DMS153 (cell line): ENCODE measurements around the gene GOLIM4.
"Not testable (repeated sequence)": the region's sequence is repeated elsewhere in the genome, so short reads cannot be mapped to it uniquely, and the experiment has no call there.

Source experiments
- DNase-seq: peaks from one replicate; lab custom pipeline; 2025; lab: John Stamatoyannopoulos, UW

GOLIM4 gene

DNA sequence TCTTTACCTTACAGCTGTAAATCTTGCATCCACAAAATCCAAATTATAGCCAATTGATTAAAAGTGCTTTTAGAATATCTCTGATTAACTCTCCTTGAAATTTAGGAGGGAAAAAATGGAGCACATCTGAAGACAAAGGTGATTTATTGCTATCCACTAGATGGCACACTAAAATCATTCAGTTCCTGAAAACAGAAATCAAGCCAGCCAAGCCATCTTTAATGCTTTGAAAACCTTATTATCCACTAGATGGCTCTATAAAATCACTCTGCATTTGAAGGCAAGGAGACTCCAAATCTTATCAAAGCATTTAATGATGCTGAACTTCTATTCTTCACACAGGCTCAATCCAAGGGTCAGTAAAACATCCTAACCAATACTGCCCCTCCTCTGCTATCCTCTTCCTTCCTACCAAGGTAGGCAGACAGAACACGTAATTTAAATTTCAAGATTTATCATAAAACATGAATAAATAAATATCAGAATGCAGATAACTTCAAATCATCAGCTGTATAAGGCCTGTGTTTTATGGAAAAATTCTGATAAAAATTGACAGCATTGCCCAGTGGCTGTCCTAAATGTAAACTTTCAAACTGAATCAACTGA, 48.4 kb downstream of the GOLIM4 start:
- peak; percentile 81 for DNase-seq

DNA sequence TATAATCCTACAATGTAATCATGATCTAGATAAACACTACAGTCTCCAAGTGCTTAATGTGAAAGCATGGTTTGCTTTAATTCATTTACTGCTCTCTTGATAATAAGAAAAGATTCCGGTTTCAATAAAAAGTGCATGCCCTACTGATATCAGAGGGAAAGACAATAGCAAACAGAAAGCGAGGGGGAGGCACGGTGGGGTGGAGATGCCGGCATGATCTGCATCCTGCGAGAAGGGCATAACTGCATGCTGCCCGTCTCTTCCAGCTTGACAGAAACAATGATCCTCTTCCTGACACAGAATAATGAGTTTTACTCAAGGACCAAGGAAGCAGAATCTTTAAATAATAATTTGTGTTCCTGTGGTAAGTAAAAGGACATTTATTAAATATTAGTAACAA, 51.7 kb downstream of the GOLIM4 start:
- DNase-seq, result peak; percentile 47

DNA sequence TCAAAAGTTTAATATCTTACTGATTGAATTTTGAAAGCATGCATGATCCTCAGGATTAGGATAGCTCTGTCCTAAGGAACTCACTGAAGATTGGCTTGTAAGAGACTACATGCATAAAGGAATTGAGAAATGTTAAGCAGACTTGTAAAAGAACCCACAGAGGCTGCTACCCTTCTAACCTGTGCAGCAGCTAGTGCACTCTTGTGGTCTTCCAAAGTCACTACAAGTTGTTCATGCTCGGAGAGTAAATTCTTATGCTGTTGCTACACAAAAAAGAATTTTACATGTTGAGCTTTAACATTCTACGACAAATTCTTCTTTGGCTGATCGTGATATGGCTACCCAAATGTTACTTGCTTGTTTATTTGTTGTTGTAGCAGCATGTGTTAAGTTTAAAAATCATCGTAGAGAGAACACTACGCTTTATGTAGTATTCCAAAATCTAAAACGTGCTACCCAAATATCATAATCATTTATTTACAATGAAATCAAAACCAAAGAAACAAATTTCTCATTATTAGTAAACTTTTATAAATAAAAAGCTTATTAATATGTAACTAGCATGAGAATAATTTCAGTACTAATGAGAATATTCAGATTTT, 55.0 kb downstream of the GOLIM4 start:
- peak; percentile 62 for DNase-seq

DNA sequence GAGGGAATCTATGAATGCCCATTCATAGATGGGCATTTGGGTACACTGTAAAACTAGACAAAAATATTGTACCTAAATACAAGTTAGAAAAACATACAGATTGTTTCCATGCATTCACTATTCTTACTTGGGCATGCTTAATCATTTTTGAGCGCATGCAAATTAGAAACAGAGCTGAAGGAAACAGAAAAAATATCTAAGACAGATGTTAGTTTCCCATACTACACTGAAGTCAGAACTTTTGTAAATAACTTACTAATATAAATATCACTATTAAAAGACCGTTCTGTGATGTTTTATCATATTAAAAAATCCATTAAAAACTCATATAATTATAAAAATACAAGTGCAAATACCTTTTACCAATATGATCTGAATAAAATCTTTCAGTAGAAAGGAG, 58.7 kb downstream of the GOLIM4 start:
- DNase-seq, result no peak

DNA sequence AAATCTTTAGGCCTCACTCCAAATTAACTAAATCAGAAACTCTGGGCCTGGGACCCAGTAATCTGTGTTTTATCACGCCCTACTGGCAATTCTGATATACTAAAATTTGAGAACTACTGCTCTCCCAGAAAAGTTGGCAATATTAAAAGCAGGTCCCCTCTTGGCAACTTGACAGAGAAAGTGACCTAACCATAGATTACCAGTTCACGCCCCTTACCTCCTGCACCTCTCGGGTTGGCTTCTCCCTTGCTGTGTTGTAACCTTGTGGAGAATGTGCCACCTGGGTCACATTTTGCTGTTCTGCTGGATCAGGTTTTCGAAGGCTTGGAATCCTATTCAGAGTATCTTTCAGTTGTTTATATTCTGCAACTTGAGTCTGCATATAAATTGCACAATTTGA, 59.1 kb downstream of the GOLIM4 start:
- DNase-seq, result no peak

DNA sequence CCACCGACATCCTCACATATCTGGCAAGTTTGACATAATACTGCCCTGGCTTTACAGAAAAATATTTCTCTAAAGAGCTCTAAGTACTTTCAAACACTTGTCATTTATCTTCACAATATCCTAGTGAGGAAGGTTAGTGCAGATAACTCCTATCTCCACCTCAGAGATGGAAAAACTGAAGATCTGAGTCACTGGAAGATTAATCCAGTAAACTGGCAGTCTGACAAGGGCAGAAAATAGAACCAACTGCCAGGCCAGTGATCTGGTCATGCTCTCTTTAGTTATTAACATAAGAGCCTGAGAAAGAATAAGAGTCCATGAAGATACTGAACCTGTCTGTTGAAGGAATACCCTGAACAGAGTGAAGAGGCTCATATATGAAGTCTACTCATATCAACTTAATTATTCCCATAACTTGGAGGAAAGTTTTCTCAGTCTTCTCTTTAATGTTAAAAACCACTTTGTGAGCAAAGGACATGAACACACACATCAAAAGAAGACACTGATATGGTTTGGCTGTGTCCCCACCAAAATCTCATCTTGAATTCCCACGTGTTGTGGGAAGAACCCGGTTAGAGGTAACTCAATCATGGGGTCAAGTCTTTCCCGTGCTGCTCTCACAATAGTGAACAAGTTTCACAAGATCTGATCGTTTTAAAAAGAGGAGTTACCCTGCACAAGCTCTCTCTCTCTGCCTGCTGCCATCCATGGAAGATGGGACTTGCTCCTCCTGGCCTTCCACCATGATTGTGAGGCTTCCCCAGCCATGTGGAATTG, 61.4 kb downstream of the GOLIM4 start:
- no peak for DNase-seq

DNA sequence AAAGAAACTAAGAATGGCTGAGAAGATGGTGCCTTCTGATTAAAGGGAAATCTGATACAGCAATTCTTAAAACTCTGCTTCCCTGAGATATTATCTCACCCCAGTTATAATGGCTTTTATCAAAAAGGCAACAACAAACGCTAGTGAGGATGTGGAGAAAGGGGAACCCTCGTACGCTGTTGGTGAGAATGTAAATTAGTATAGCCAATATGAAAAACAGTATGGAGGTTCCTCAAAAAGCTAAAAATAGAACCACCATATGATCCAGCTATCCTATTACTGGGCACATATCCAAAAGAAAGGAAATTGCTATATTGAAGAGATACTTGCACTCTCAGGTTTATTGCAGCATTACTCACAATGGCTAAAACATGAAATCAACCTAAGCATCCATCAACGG, 65.1 kb downstream of the GOLIM4 start:
- DNase-seq, result peak; percentile 72

DNA sequence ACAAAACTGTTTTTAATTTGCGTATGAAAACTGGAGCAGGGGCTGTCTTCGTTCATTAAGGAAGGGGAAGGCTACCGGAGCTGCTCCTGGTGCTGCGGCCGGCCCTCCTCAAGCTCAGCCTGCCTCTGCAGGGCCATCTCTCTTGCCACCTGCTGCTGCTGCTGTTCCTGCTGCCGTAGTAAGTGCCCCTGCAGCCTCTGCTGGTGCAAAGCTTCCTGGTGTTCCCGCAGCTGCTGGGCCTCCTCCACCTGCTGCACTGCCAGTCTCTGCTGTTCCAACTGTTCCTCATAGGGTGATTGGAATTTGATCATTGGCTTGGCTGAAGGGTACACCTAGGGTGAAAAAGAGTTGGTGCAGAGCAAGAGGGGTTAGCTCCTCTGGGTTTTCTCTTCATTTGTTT, 66.0 kb downstream of the GOLIM4 start:
- DNase-seq, result peak; percentile 84

DNA sequence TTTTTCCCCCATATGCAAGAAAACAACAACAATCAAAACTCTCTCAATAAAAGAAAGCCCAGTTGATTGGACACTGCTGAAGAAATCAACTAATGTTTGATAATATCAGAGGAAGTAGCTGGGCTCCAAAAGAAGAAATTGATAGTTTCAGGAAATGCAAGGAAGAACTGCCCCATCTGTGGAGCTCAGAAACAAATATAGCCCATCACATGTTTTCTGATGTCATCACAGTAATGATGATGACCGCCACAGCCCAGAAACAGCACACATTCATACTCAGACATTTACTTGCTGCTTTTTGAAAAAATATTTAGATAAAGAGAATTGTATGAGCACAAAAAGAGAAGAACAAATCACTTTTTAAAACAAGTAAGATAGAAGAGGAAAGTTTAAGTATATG, 67.6 kb downstream of the GOLIM4 start:
- no peak for DNase-seq

DNA sequence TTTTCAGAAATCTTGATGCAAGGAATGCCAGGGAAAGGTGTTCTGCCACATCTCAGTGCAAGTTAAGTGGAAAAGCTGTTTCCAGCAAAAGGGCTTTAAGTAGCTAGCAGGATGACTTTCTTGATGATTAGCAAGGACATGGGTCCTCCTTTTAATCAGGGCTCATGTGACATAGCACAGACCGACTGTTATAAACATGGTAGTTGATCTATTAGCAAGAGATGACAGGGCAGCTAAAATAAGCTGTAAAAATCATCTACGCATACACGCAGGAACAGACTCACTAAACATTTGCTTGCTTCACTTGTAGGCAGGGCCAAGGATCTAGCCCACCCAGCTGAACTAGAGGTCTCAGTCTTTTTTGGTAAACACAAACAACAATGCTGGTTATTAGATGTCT, 69.0 kb downstream of the GOLIM4 start:
- no peak for DNase-seq

DNA sequence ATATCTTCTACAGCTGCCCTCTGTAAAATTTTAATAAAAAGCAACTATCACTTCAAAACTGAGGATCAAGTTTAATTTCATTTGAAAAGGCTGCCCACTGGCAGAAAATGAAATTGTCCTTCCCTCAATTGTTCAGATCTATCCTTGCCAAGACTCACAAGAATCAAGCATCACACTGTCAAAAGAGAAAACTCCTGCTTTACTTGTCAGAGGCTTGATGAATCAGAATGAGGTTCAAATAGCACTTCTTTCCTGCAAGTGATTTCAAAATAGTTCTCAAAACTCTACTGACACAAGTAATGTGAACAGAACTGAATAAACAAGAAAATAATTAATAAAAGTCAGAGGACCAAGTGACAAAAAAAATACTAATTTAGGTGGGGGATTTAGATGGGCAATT, 70.6 kb downstream of the GOLIM4 start:
- DNase-seq, result no peak

DNA sequence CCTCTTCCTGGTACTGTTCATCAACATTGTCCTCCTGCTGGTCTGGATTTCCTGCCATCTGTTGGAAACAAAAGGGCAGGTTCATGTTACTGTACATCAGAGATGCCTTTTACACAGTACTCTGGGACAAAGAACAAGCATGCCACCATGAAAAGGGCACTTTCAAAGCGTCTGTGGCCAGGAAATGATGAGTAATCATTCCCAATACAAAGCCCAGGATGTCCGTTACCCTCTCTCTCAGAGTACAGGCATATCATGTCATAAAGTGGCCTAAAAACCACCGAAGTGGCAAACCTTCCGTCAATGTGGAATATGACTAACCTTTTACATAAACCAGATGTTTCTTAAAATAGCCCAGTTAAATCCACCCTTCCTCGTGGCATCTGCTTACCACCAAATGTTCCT, 71.2 kb downstream of the GOLIM4 start:
- DNase-seq, result peak; percentile 99

DNA sequence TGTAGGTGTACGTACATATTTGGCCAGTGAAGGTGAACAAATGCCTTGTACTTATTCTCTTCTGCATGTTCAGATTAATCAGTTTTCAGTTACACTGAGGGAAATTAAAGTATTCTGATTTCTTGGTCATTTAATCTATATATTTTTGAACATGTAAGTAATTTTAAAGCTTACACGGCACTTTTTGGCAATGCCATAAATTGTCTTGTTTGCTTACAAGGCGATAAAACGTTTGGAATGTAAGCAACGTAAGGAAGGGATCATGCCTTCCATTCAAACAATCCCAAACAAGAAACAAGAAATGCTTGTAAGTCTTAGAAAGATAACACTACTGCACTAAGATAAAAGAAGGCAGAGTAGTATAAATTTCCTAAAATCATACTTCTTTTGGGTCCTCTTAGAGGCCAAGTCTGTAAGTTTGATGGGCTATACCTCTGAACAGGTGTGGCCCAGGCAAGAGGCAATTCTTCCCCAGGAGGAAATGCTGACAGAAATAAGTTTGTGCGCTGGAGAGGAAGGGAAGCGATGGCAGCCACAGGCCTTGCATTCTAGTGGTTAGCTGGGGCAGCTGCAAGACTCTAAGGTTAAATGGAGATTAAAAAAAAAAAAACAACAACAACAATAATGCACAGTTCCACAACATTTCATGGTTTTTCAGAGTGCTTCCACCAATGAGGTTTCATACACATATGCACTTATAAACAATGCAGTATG, 73.8 kb downstream of the GOLIM4 start:
- DNase-seq, result no peak

DNA sequence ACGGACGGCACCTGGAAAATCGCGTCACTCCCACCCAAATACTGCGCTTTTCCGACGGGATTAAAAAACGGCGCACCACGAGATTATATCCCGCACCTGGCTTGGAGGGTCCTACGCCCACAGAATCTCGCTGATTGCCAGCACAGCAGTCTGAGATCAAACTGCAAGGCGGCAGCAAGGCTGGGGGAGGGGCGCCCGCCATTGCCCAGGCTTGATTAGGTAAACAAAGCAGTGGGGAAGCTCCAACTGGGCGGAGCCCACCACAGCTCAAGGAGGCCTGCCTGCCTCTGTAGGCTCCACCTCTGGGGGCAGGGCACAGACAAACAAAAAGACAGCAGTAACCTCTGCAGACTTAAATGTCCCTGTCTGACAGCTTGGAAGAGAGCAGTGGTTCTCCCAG, 84.4 kb downstream of the GOLIM4 start:
- not testable (repeated sequence) for DNase-seq

DNA sequence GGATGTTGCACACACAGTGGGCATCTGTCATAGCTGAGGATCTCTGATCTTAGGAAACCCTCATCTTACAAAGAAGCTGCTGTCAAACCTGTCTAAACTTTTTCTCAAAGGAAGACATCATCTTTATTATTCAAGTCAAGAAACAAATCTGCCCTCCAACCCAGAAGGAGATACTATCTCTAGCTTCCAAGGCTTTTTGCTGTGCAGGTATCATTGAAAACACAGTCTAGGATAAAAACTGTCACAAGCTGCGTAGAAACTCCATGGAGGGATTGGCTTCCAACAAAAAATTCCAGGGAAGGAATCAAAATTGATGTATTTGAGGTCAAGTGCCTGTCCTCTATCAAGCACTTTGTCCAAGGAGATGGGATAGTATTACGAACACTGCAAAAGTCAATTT, 89.1 kb downstream of the GOLIM4 start:
- DNase-seq, result no peak

DNA sequence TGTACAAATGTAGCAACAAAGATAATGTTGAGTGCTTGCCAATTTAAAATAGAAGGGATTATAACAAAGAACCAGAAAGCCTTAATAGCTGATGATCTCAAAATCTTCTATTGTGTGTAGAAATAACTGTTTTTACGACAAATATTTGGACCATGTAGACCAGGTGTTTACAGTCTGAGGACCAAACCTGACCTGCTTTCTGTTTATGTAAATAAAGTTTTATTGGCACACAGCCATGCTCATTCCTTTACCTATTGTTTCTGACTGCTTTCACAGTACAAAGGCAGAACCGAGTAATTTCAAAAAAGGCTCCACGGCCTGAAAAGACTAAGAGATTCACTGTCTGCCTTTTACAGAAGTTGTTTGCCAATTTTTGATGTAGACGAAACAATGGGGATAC, 91.8 kb downstream of the GOLIM4 start:
- DNase-seq, result no peak

DNA sequence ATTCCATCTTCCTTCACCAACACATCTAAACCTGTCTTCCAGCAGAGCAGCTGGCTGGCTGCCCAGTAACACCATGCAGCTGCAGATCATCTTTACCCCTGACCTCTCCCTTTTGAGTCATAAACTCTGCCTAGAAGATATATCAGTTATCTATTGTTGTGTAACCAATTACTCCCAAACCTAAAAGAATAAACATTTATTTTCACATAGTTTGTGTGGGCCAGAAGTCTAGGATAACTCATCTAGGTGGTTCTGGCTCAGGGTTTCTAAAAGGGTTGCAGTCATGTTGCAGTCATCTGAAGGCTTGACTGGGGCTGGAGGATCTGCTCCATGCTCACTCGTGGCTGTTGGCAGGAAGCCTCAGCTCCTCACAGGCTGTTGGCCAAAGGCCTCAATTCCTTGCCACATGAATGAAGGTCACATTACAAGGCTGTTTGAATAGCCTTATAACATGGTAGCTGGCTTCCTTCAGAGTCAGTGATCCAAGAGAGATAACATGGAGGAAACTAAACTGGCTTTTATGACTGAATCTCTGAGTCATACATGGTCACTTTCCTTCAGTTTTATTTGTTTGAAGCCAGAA, 92.8 kb downstream of the GOLIM4 start:
- no peak for DNase-seq

DNA sequence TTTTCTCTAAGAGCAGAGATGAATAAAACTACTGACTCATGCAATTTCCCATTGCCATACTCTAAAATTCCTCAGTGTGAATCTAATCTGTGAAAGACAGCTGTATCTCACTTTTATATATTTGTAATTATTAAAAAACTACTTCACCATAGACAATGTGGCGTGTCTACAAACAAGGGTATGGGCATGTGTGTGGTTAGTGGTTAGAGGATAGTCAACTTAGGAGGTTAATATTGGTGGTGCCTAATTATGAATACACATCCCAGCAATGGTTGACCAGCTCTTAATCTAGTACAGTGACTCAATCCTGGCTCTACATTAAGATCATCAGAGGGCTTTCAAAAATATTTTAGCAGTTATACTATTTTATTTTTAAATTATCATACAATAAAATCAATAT, 94.5 kb downstream of the GOLIM4 start:
- no peak for DNase-seq

DNA sequence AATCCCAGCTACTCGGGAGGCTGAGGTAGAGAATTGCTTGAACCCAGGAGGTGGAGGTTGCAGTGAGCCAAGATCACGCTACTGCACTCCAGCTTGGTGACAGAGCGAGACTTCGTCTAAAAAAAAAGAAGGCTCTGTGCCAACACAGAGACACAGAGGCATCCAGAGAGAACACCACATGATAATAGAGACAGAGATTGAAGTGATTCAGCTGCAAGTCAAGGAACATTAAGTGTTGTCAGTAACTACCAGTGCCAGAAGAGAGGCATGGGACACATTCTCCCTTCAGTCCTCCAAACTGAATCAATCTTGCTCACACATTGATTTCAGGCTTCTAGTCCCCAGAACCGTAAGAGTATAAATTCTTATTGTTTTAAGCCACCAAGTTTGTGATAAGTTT, 97.5 kb downstream of the GOLIM4 start:
- no peak for DNase-seq

DNA sequence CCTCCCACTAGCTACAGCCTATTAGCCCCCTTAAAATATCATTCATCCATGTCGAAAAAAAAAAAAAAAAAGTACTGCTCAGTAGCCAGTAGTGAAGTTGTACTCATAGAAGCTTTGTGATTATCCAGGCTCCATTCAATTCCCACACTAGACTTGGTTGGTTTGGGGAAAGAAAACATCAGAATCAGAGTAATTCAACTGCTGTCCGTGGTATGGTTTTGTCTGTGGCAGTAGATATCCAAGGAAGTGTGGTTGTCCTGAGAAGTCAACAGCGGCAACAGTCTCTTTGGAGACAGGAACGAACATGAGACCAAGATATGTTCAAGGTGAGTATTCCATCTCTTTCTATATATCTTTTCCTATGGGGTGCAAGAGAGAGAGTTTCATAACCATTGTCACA, 99.2 kb downstream of the GOLIM4 start:
- DNase-seq, result no peak

DNA sequence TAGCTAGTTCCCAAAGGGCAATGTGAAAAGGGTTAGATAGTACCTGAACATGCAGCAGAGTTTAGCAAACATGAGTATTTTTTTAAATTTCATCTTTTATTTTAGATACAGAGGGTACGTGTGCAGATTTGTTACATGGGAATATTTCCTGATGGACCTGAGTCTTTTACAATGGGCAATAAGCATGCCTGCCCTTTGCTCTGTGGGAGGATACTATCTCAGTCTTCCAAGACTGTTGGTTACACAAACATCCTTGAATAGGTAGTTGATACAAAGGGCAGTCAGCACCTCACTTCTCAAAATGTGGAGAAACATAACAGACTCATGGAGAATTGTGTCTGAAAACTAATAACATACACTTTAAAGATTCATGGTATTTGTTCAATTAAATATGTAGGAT, 103.3 kb downstream of the GOLIM4 start:
- no peak for DNase-seq

DNA sequence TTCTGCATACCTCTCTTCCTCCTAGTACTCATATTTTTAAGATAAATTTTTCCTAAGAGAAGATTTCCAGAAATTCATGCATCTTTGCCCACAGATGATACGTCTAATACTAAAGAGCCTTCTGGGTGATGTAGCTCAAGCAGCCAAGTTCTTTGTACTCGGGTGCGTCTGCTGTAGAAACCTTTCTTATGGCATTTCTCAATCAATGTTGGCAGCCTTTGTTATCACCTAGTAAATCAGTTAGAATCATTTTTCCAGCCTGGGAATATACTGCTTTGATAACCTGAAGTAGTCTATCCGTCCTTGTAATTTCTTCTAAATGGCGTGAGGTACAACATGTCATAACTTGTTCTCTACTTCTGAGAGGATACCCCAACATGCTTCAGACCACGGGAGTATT, 104.5 kb downstream of the GOLIM4 start:
- DNase-seq, result no peak

DNA sequence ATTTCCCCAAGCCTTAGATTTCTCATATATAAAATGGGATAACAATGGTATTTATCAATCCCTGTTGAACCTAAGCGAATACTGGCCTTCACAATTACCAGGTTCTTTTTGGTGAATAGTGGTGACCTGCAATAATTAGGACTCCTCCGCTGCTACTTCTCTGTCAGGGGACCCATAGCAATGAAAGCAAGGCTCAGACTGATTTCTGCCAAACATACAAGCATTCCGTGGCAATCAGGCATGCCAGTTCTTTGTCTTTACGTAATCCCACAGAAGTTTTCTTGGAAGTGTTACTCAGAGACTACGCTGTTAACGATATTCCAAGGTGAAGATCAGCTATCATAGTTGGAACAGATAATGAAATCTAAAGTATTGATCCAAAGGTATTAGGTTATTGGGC, 105.7 kb downstream of the GOLIM4 start:
- DNase-seq, result no peak
